Measurements from ENCODE around the gene CDC14A.
"Not testable (repeated sequence)": the region's sequence is repeated elsewhere in the genome, so short reads cannot be mapped to it uniquely, and the experiment has no call there.

CDC14A gene

GRCh38 chr1:100328133-100328532, 24.2 kb upstream of the CDC14A start:
- TF ChIP-seq CTCF (conservative IDR thresholded peaks at IDR 0.05; ENCODE audit: low read depth, low read length), result no peak
- Histone ChIP-seq H2AFZ (ENCODE audit: low read depth) (no peak overlapping the region), H3K9ac (no peak overlapping the region), H3K4me1 (ENCODE audit: low read depth, poor library complexity, severe bottlenecking) (peaks cover 3% of the 10 kb centered on the region), H3K27me3 (ENCODE audit: insufficient read depth, low read depth) (no peaks in the 10 kb centered on the region), H3K4me3 (IDR thresholded peaks at IDR 0.05; ENCODE audit: insufficient read depth, low read depth, low read length) (no peak overlapping the region), H3K36me3 (ENCODE audit: insufficient read depth) (no peaks in the 10 kb centered on the region), H4K20me1 (ENCODE audit: insufficient read depth) (no peaks in the 10 kb centered on the region), H3K79me2 (ENCODE audit: insufficient read depth, low read depth) (no peaks in the 10 kb centered on the region), H3K27ac (no peak overlapping the region), H3K4me2 (no peak overlapping the region)

DNA sequence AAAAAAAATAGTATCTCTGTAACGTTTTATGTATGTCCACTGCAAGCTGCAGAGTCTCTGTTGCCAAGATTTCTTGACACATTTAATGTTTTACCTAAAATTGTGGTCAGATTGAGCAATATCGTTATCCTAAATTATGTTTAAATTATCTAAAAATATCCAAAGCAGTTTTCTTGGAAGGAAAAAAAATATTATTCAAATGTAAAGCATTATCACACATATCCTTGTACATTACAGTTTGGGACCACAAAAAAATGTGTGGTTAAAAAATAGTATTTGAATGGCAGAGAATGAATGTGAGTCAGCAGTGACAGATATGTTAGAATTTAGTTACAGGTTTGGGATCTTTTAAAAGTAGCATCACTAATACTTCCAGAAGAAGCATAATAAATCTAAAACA, 21.2 kb upstream of the CDC14A start:
- not testable (repeated sequence) for H3K4me3 ChIP-seq (IDR thresholded peaks at IDR 0.05; ENCODE audit: insufficient read depth, low read depth, low read length); H3K27ac ChIP-seq; H3K4me1 ChIP-seq (ENCODE audit: low read depth, poor library complexity, severe bottlenecking); H3K4me2 ChIP-seq; H3K79me2 ChIP-seq (ENCODE audit: insufficient read depth, low read depth); H3K9ac ChIP-seq; H2AFZ ChIP-seq (ENCODE audit: low read depth); H3K36me3 ChIP-seq (ENCODE audit: insufficient read depth); H4K20me1 ChIP-seq (ENCODE audit: insufficient read depth); H3K27me3 ChIP-seq (ENCODE audit: insufficient read depth, low read depth)

- TF ChIP-seq CTCF (conservative IDR thresholded peaks at IDR 0.05; ENCODE audit: low read depth, low read length), result no peak
- H3K9ac ChIP-seq, result no peak overlapping the region
- H3K4me3 ChIP-seq (IDR thresholded peaks at IDR 0.05; ENCODE audit: insufficient read depth, low read depth, low read length), result no peak overlapping the region
- no peak overlapping the region for H3K4me2 ChIP-seq
- H3K4me1 ChIP-seq (ENCODE audit: low read depth, poor library complexity, severe bottlenecking), result no peaks in the 10 kb centered on the region
- no peak overlapping the region for H2AFZ ChIP-seq (ENCODE audit: low read depth)
- no peaks in the 10 kb centered on the region for H4K20me1 ChIP-seq (ENCODE audit: insufficient read depth)
- no peaks in the 10 kb centered on the region for H3K36me3 ChIP-seq (ENCODE audit: insufficient read depth)
- H3K27me3 ChIP-seq (ENCODE audit: insufficient read depth, low read depth), result no peaks in the 10 kb centered on the region
- no peak overlapping the region for H3K27ac ChIP-seq
- no peaks in the 10 kb centered on the region for H3K79me2 ChIP-seq (ENCODE audit: insufficient read depth, low read depth)
Measured at GRCh38 chr1:100332331-100332730, 20.0 kb upstream of the CDC14A start.

- no peaks in the 10 kb centered on the region for H4K20me1 ChIP-seq (ENCODE audit: insufficient read depth)
- H3K36me3 ChIP-seq (ENCODE audit: insufficient read depth), result no peaks in the 10 kb centered on the region
- H3K27me3 ChIP-seq (ENCODE audit: insufficient read depth, low read depth), result no peaks in the 10 kb centered on the region
- H3K79me2 ChIP-seq (ENCODE audit: insufficient read depth, low read depth), result no peaks in the 10 kb centered on the region
- H2AFZ ChIP-seq (ENCODE audit: low read depth), result no peak overlapping the region
- no peak for TF ChIP-seq CTCF (conservative IDR thresholded peaks at IDR 0.05; ENCODE audit: low read depth, low read length)
- no peaks in the 10 kb centered on the region for H3K4me1 ChIP-seq (ENCODE audit: low read depth, poor library complexity, severe bottlenecking)
- H3K4me2 ChIP-seq, result no peak overlapping the region
- H3K9ac ChIP-seq, result no peak overlapping the region
- H3K27ac ChIP-seq, result no peak overlapping the region
- H3K4me3 ChIP-seq (IDR thresholded peaks at IDR 0.05; ENCODE audit: insufficient read depth, low read depth, low read length), result no peak overlapping the region
Measured at GRCh38 chr1:100335436-100335835, 16.9 kb upstream of the CDC14A start.

GRCh38 chr1:100337878-100338277, 14.4 kb upstream of the CDC14A start:
- H3K36me3 ChIP-seq (ENCODE audit: insufficient read depth); H3K9ac ChIP-seq; H2AFZ ChIP-seq (ENCODE audit: low read depth); H3K4me3 ChIP-seq (IDR thresholded peaks at IDR 0.05; ENCODE audit: insufficient read depth, low read depth, low read length); H3K4me1 ChIP-seq (ENCODE audit: low read depth, poor library complexity, severe bottlenecking); H3K27me3 ChIP-seq (ENCODE audit: insufficient read depth, low read depth); H3K79me2 ChIP-seq (ENCODE audit: insufficient read depth, low read depth); H3K4me2 ChIP-seq; H3K27ac ChIP-seq; H4K20me1 ChIP-seq (ENCODE audit: insufficient read depth): not testable (repeated sequence)

GRCh38 chr1:100339735-100340134, 12.6 kb upstream of the CDC14A start:
- H4K20me1 ChIP-seq (ENCODE audit: insufficient read depth); H2AFZ ChIP-seq (ENCODE audit: low read depth); H3K4me1 ChIP-seq (ENCODE audit: low read depth, poor library complexity, severe bottlenecking); H3K4me2 ChIP-seq; H3K9ac ChIP-seq; H3K27ac ChIP-seq; H3K36me3 ChIP-seq (ENCODE audit: insufficient read depth); H3K79me2 ChIP-seq (ENCODE audit: insufficient read depth, low read depth); H3K27me3 ChIP-seq (ENCODE audit: insufficient read depth, low read depth); H3K4me3 ChIP-seq (IDR thresholded peaks at IDR 0.05; ENCODE audit: insufficient read depth, low read depth, low read length): not testable (repeated sequence)
